K562 (cell line): ENCODE results near the gene ZFAND3.

ENCODE experiments used
- BRCA1 ChIP-seq, 2 experiments: fragments of 450-650 bp in 1 of 2; sonication (generic) in 1 of 2; formaldehyde crosslinking in 1 of 2; IDR thresholded peaks; 2 replicates each; pipeline versions ENCODE4 v1.5.0 to v1.6.1; 2017 to 2020; ENCODE audit warnings: mild to moderate bottlenecking in 1 of 2, missing genetic modification reagents in 1 of 2
- CTCF ChIP-seq, 3 experiments: IDR thresholded peaks in 2 of 3; conservative IDR thresholded peaks in 1 of 3; 2 replicates each; pipeline ENCODE4 v1.5.1; 2011 to 2012; ENCODE audit warnings: low read length in 3 of 3, mild to moderate bottlenecking in 3 of 3, control low read depth in 2 of 3, improper control_type of control experiment in 1 of 3, inconsistent platforms in 1 of 3, low read depth in 1 of 3, mixed read lengths in 1 of 3, moderate library complexity in 1 of 3; ENCODE audit not compliant: insufficient read depth in 2 of 3
- ESRRA ChIP-seq: fragments of 450-650 bp; IDR thresholded peaks from 2 replicates; pipeline ENCODE4 v1.6.1; 2014; ENCODE audit warnings: low read depth, mild to moderate bottlenecking, moderate library complexity, borderline replicate concordance
- MXI1 ChIP-seq: IDR thresholded peaks from 2 replicates; pipeline ENCODE4 v1.6.1; 2011; ENCODE audit warnings: low read depth, mild to moderate bottlenecking, improper control_type of control experiment, low read length
- RBBP5 ChIP-seq: fragments of 200-600 bp; sonication (generic); IDR thresholded peaks from 2 replicates; pipeline ENCODE4 v1.6.1; 2012; ENCODE audit warnings: borderline replicate concordance, mild to moderate bottlenecking, low read length, control low read depth, inconsistent platforms; ENCODE audit not compliant: insufficient read depth, poor library complexity, severe bottlenecking
- USF1 ChIP-seq: sonication (generic); formaldehyde crosslinking; IDR thresholded peaks from 2 replicates; pipeline ENCODE4 v1.9.0; 2022; ENCODE audit warnings: mild to moderate bottlenecking, missing genetic modification reagents
- ZNF274 ChIP-seq: IDR thresholded peaks from 2 replicates; pipeline ENCODE4 v1.6.1; 2011; ENCODE audit warnings: low read depth, mild to moderate bottlenecking, low read length, moderate library complexity, borderline replicate concordance
- ZNF561 ChIP-seq: fragments of 450-650 bp; formaldehyde crosslinking; conservative IDR thresholded peaks from 2 replicates; pipeline ENCODE4 v1.4.0; 2020; ENCODE audit warnings: mild to moderate bottlenecking, moderate library complexity
- ZZZ3 ChIP-seq: fragments of 450-650 bp; IDR thresholded peaks from 2 replicates; pipeline ENCODE4 v1.6.1; 2016; ENCODE audit warnings: antibody characterized with exemption, mild to moderate bottlenecking, moderate library complexity

GRCh38 chr6:37862430-37862829 is 42.9 kb downstream of the ZFAND3 start:
- TF ChIP-seq ZZZ3 (no peak), MXI1 (no peak), ESRRA (no peak), CTCF (IDR thresholded peaks at IDR 0.05 in 2 of 3, conservative IDR thresholded peaks at IDR 0.05 in 1 of 3; ENCODE audit: insufficient read depth in 2 of 3, low read depth in 1 of 3, low read length in 3 of 3) (no peak), RBBP5 (no peak), ZNF274 (no peak), BRCA1 (IDR thresholded peaks at IDR 0.05) (no peak), BRCA1 (CRISPR knock-in tag; IDR thresholded peaks at IDR 0.05) (no peak), ZNF561 (CRISPR knock-in tag) (no peak), USF1 (CRISPR knock-in tag) (no peak)
